IMR-90 (cell line): ENCODE measurements around the gene TIMM44. TPM values are rescaled to one million over a fixed set of nuclear protein-coding genes. Genes with fewer than 3 reads are reported as not detected.

Experiments used
- ATAC-seq: fragments of 200-7000 bp; cut with Tn5 transposase; 2 replicates; pipeline ENCODE4 v1.9.1; 2020; ENCODE audit warnings: low read depth, mild to moderate bottlenecking, moderate library complexity
- BruUV-seq: library from RNA; stranded (reverse); fragments of 400-500 nt; replicated peaks from 2 replicates; lab custom pipeline; 2021; lab: Mats Ljungman, UMichigan
- CTCF ChIA-PET: fragments of 300-600 bp; formaldehyde crosslinking; extraction: SDS; loops from one replicate; lab custom pipeline; 2021; ENCODE audit warnings: antibody characterized with exemption; lab: Yijun Ruan, JAX
- POLR2A ChIA-PET: fragments of 300-600 bp; sonication (Branson Sonifier 250); formaldehyde crosslinking; loops from one replicate; lab custom pipeline; 2022; ENCODE audit warnings: antibody characterized with exemption; ENCODE audit not compliant: unreplicated experiment; lab: Charles Lee
- DNase-seq: peaks from one replicate; pipeline ENCODE4 v3.0.0; 2013
- H2AFZ ChIP-seq: replicated peaks from 2 replicates; pipeline ENCODE3; 2013; ENCODE audit warnings: low read length, mild to moderate bottlenecking; ENCODE audit not compliant: poor library complexity
- H2AK5ac ChIP-seq: 2 replicates; pipeline ENCODE4 v1.6.1; 2013; ENCODE audit warnings: low read depth, low read length, inconsistent platforms
- H2AK9ac ChIP-seq: replicated peaks from 2 replicates; pipeline ENCODE3; 2013; ENCODE audit warnings: mild to moderate bottlenecking, low read depth, low read length, moderate library complexity; ENCODE audit not compliant: poor library complexity
- H2BK120ac ChIP-seq: 2 replicates; pipeline ENCODE4 v1.6.1; 2013; ENCODE audit warnings: low read depth, low read length, inconsistent platforms
- H2BK15ac ChIP-seq: 3 replicates; pipeline ENCODE4 v1.6.1; 2013; ENCODE audit warnings: low read depth, low read length, inconsistent platforms
- H2BK20ac ChIP-seq: 2 replicates; pipeline ENCODE4 v1.6.1; 2013; ENCODE audit warnings: low read depth, mild to moderate bottlenecking, inconsistent platforms, low read length, moderate library complexity
- H2BK5ac ChIP-seq: 2 replicates; pipeline ENCODE4 v1.6.1; 2013; ENCODE audit warnings: mild to moderate bottlenecking, low read depth, low read length, inconsistent platforms; ENCODE audit not compliant: poor library complexity, severe bottlenecking
- H3K14ac ChIP-seq: replicated peaks from 2 replicates; pipeline ENCODE4 v1.6.1; 2013; ENCODE audit warnings: low read depth, low read length, inconsistent platforms
- H3K18ac ChIP-seq: 2 replicates; pipeline ENCODE4 v1.6.1; 2013; ENCODE audit warnings: low read depth, low read length, control low read depth
- H3K23ac ChIP-seq: 2 replicates; pipeline ENCODE4 v1.6.1; 2013; ENCODE audit warnings: low read depth, low read length, inconsistent platforms
- H3K27ac ChIP-seq: 2 replicates; pipeline ENCODE4 v1.5.1; 2013; ENCODE audit warnings: mild to moderate bottlenecking, control low read depth, low read length; ENCODE audit not compliant: insufficient read depth
- H3K27me3 ChIP-seq: 2 replicates; pipeline ENCODE4 v1.6.1; 2013; ENCODE audit warnings: low read length; ENCODE audit not compliant: control insufficient read depth, insufficient read depth
- H3K36me3 ChIP-seq: 2 replicates; pipeline ENCODE4 v1.6.1; 2013; ENCODE audit warnings: low read length, mixed read lengths; ENCODE audit not compliant: control insufficient read depth, insufficient read depth
- H3K4ac ChIP-seq: 2 replicates; pipeline ENCODE4 v1.6.1; 2013; ENCODE audit warnings: low read depth, low read length, inconsistent platforms
- H3K4me1 ChIP-seq: 2 replicates; pipeline ENCODE4 v1.6.1; 2013; ENCODE audit warnings: low read length, mixed read lengths; ENCODE audit not compliant: control insufficient read depth, insufficient read depth
- H3K4me2 ChIP-seq: 2 replicates; pipeline ENCODE4 v1.6.1; 2013; ENCODE audit warnings: low read depth, mild to moderate bottlenecking, control low read depth, low read length, moderate library complexity
- H3K4me3 ChIP-seq: 2 replicates; pipeline ENCODE4 v1.5.1; 2013; ENCODE audit warnings: low read depth, mild to moderate bottlenecking, control low read depth, low read length, moderate library complexity; ENCODE audit not compliant: insufficient read depth
- H3K56ac ChIP-seq: 2 replicates; pipeline ENCODE4 v1.6.1; 2013; ENCODE audit warnings: low read length, inconsistent platforms; ENCODE audit not compliant: insufficient read depth; ENCODE audit errors: extremely low read depth
- H3K79me1 ChIP-seq, 2 experiments: 2 replicates each; pipeline ENCODE4 v1.6.1; 2013; ENCODE audit warnings: low read length in 2 of 2, inconsistent platforms in 1 of 2, low read depth in 1 of 2
- H3K9ac ChIP-seq: 2 replicates; pipeline ENCODE4 v1.6.1; 2013; ENCODE audit warnings: low read depth, low read length, control low read depth
- H3K9me1 ChIP-seq: 2 replicates; pipeline ENCODE4 v1.6.1; 2013; ENCODE audit warnings: low read length, inconsistent platforms; ENCODE audit not compliant: insufficient read depth
- H3K9me3 ChIP-seq: 2 replicates; pipeline ENCODE4 v1.6.1; 2013; ENCODE audit warnings: low read length; ENCODE audit not compliant: control insufficient read depth, insufficient read depth
- H4K20me1 ChIP-seq: 2 replicates; pipeline ENCODE4 v1.6.1; 2013; ENCODE audit warnings: low read length, inconsistent platforms; ENCODE audit not compliant: insufficient read depth
- H4K5ac ChIP-seq: 2 replicates; pipeline ENCODE4 v1.6.1; 2013; ENCODE audit warnings: mild to moderate bottlenecking, low read depth, low read length, control low read depth
- H4K8ac ChIP-seq, 2 experiments: 2 replicates each; pipeline ENCODE4 v1.6.1; 2013; ENCODE audit warnings: low read depth in 2 of 2, low read length in 2 of 2, control low read depth in 1 of 2, inconsistent platforms in 1 of 2
- H4K91ac ChIP-seq: 2 replicates; pipeline ENCODE4 v1.6.1; 2013; ENCODE audit warnings: low read depth, low read length, inconsistent platforms; ENCODE audit not compliant: insufficient read depth
- MAFK ChIP-seq: IDR thresholded peaks from 2 replicates; pipeline ENCODE4 v1.6.1; 2012; ENCODE audit warnings: low read depth, low read length, improper control_type of control experiment
- MAZ ChIP-seq: IDR thresholded peaks from 2 replicates; pipeline ENCODE4 v1.6.1; 2012; ENCODE audit warnings: low read depth, mild to moderate bottlenecking, low read length, improper control_type of control experiment, moderate library complexity, borderline replicate concordance
- MXI1 ChIP-seq: IDR thresholded peaks from 2 replicates; pipeline ENCODE4 v1.6.1; 2012; ENCODE audit warnings: low read depth, mild to moderate bottlenecking, low read length, moderate library complexity, borderline replicate concordance
- RAD21 ChIP-seq: IDR thresholded peaks from 2 replicates; pipeline ENCODE4 v1.6.1; 2012; ENCODE audit warnings: low read length, improper control_type of control experiment
- WGBS, 2 experiments: methylation state at CpG; one replicate each; pipeline versions ENCODE4 v1.1.5 to v1.1.7; 2013; ENCODE audit warnings: missing lambda C conversion rate in 2 of 2; ENCODE audit not compliant: insufficient read length in 1 of 2; ENCODE audit errors: extremely low coverage in 2 of 2; 5-methylcytosine and 5-hydroxymethylcytosine counted together
- dilution Hi-C: fragments of 300-500 bp; cut with HindIII; formaldehyde crosslinking; loops from one replicate; pipeline ENCODE4 v1.14.3; 2018; ENCODE audit warnings: low sequenced_read_pairs; ENCODE audit not compliant: unreplicated experiment
- in situ Hi-C: fragments of 300-500 bp; cut with MboI; formaldehyde crosslinking; loops from 3 replicates; pipeline ENCODE4 v1.14.3; 2019; ENCODE audit warnings: low sequenced_read_pairs, inconsistent platforms, mixed read lengths
- intact Hi-C: fragments of 100-400 bp; cut with micrococcal nuclease; formaldehyde crosslinking; loops from 2 replicates; pipeline ENCODE4 v1.10.0; 2022
- polyA plus RNA-seq, 3 experiments: library from polyadenylated mRNA; depleted of rRNA; stranded (reverse); fragments of >200 nt; gene quantifications; 2 replicates each; pipeline ENCODE4 v1.2.3, GENCODE V29; 2012; ENCODE audit warnings: low replicate concordance in 1 of 3
- total RNA-seq: library from RNA; depleted of rRNA; stranded (reverse); fragments of >200 nt; gene quantifications from 2 replicates; pipeline ENCODE4 v1.2.3, GENCODE V29; 2012
- TF ChIP-seq, protein P1 (sequence below): conservative IDR thresholded peaks from 2 replicates; pipeline ENCODE4 v1.5.1; 2012; ENCODE audit warnings: mild to moderate bottlenecking, low read depth, low read length, improper control_type of control experiment

TIMM44 gene
- total and polyA plus RNA-seq, 2 of the 4 experiments (the other 2 are of a cell fraction): 37.6 to 52.3 TPM

DNA sequence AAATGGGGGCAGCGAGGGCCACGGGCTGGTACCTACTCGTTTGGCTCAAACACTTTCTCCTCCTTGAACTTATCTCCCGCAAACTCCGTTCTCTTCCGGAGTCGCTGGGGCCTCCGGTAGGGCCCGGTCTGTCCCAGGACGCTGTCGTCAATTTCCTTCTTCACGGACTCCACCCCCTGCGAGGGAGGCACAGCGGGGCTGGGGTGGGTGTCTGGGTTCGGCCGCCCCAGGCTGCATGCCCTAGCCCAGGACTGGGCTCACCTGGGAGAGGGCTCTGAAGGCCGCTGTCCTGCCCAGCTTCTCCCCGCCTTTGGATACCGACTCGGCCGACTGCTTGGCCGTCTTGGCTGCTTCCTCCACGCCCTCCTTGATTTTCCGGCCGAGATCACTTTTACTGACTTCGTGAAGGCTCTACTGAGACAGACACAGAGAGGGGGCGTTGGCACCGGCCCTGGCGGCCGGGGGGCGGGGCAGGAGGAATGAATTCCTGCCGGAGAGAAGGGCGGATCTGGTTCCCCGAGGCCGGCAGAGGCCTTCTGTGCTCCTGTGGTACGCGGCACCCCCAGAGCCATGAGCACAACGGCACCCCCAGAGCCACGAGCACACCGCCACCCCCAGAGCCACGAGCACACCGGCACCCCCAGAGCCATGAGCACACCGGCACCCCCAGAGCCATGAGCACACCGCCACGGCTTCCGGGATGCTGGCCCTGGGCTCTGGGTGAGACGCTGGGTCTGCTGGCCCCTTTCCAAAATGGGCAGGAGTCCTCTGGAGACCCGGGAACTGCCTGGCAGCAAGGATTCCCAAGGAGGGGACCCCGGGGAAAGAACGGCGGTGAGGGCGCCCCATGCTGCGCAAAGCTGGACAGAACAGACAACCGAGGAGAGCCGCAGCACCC is 9.4 kb downstream of the TIMM44 start (continued):
- TF ChIP-seq, protein P1, sequence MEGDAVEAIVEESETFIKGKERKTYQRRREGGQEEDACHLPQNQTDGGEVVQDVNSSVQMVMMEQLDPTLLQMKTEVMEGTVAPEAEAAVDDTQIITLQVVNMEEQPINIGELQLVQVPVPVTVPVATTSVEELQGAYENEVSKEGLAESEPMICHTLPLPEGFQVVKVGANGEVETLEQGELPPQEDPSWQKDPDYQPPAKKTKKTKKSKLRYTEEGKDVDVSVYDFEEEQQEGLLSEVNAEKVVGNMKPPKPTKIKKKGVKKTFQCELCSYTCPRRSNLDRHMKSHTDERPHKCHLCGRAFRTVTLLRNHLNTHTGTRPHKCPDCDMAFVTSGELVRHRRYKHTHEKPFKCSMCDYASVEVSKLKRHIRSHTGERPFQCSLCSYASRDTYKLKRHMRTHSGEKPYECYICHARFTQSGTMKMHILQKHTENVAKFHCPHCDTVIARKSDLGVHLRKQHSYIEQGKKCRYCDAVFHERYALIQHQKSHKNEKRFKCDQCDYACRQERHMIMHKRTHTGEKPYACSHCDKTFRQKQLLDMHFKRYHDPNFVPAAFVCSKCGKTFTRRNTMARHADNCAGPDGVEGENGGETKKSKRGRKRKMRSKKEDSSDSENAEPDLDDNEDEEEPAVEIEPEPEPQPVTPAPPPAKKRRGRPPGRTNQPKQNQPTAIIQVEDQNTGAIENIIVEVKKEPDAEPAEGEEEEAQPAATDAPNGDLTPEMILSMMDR: no peak
- TF ChIP-seq MAFK: no peak

GRCh38 chr19:7933411-7933810 is 10.1 kb downstream of the TIMM44 start:
- H3K79me1 ChIP-seq: peaks cover 5 to 17% of the 10 kb centered on the region in 2 experiments; a peak in 2 of 4 replicates
- H3K18ac ChIP-seq: no peak overlapping the region
- H2BK15ac ChIP-seq: no peak overlapping the region
- peaks cover 9% of the 10 kb centered on the region for H4K20me1 ChIP-seq
- BruUV-seq: no TSS peak
- no peak overlapping the region for H2BK20ac ChIP-seq
- no peak overlapping the region for H2BK120ac ChIP-seq
- no peak overlapping the region for H3K9ac ChIP-seq
- TF ChIP-seq RAD21 (no peak), MXI1 (no peak), MAZ (no peak)
- TF ChIP-seq, protein P1: 0 out of 2 replicates have a peak, but pooled peaks have one; percentile 14
- no peak overlapping the region for H3K4me2 ChIP-seq
- H3K4ac ChIP-seq: no peak overlapping the region
- dilution Hi-C loops (no loop called here), intact Hi-C loops (no loop called here), in situ Hi-C loops (no loop called here)
- H2AK9ac ChIP-seq: no peak overlapping the region
- CTCF ChIA-PET: interaction anchor here (0.6 kb wide), 1 partner anchor 342 kb away, joined by 3 read pairs; no protein-coding TSS in a partner anchor
- H3K9me1 ChIP-seq: no peaks in the 10 kb centered on the region
- no peak overlapping the region for H4K8ac ChIP-seq
- no peak overlapping the region for H4K5ac ChIP-seq
- peaks cover 63% of the 10 kb centered on the region for H3K36me3 ChIP-seq
- H3K56ac ChIP-seq: no peak overlapping the region
- DNase-seq: no peak
- POLR2A ChIA-PET: no interaction called here
- no peak overlapping the region for H3K23ac ChIP-seq
- peaks cover 9% of the 10 kb centered on the region for H3K4me1 ChIP-seq
- no peak overlapping the region for H2AFZ ChIP-seq
- H3K4me3 ChIP-seq: no peak overlapping the region
- H4K91ac ChIP-seq: no peak overlapping the region
- no peaks in the 10 kb centered on the region for H3K27me3 ChIP-seq
- no peaks in the 10 kb centered on the region for H3K9me3 ChIP-seq
- no peak overlapping the region for H2AK5ac ChIP-seq
- no peak overlapping the region for H3K14ac ChIP-seq
- 80% methylated on average over 3 of the region's 14 CpGs; no CpG with 5 or more reads in 1 of the 2 experiments for WGBS, 2 experiments
- no peak for ATAC-seq
- H3K27ac ChIP-seq: no peak overlapping the region
- no peak overlapping the region for H2BK5ac ChIP-seq
